HEK293T (cell line): Measurements from ENCODE around the gene RAB26.

Source experiments
- CTCF ChIA-PET: fragments of 350-600 bp; formaldehyde crosslinking; extraction: SDS; loops from one replicate; lab custom pipeline; 2021; ENCODE audit warnings: antibody characterized with exemption, inconsistent platforms; lab: Yijun Ruan, JAX
- POLR2A ChIA-PET: fragments of 350-600 bp; formaldehyde crosslinking; extraction: SDS; loops from one replicate; lab custom pipeline; 2020; ENCODE audit warnings: antibody characterized with exemption, inconsistent platforms; lab: Yijun Ruan, JAX
- DNase-seq: peaks from one replicate; pipeline ENCODE4 v3.0.0; 2012; ENCODE audit warnings: mixed read lengths; ENCODE audit errors: extremely low spot score
- ARNT ChIP-seq: fragments of 450-650 bp; IDR thresholded peaks from 2 replicates; pipeline ENCODE4 v1.6.1; 2017; ENCODE audit warnings: mild to moderate bottlenecking
- BHLHE40 ChIP-seq: fragments of 450-650 bp; IDR thresholded peaks from 2 replicates; pipeline ENCODE4 v1.6.1; 2016; ENCODE audit warnings: mild to moderate bottlenecking, moderate library complexity, borderline replicate concordance
- CTBP1 ChIP-seq: fragments of 450-650 bp; IDR thresholded peaks from 2 replicates; pipeline ENCODE4 v1.6.1; 2016; ENCODE audit warnings: borderline replicate concordance
- ELF4 ChIP-seq: fragments of 450-650 bp; IDR thresholded peaks from 2 replicates; pipeline ENCODE4 v1.6.1; 2017; ENCODE audit warnings: antibody characterized with exemption
- FOXA1 ChIP-seq: fragments of 450-650 bp; IDR thresholded peaks from 2 replicates; pipeline ENCODE4 v1.6.1; 2016; ENCODE audit warnings: mild to moderate bottlenecking
- FOXK2 ChIP-seq: fragments of 450-650 bp; IDR thresholded peaks from 2 replicates; pipeline ENCODE4 v1.6.1; 2016; ENCODE audit warnings: mild to moderate bottlenecking
- FOXM1 ChIP-seq: fragments of 450-650 bp; IDR thresholded peaks from 2 replicates; pipeline ENCODE4 v1.6.1; 2017; ENCODE audit warnings: mild to moderate bottlenecking, borderline replicate concordance
- HDGF ChIP-seq: fragments of 450-650 bp; IDR thresholded peaks from 2 replicates; pipeline ENCODE4 v1.6.1; 2017; ENCODE audit warnings: antibody characterized with exemption, borderline replicate concordance
- L3MBTL2 ChIP-seq: fragments of 450-650 bp; conservative IDR thresholded peaks from 2 replicates; pipeline ENCODE4 v1.6.1; 2016; ENCODE audit warnings: mild to moderate bottlenecking
- LEF1 ChIP-seq: fragments of 450-650 bp; IDR thresholded peaks from 2 replicates; pipeline ENCODE4 v1.6.1; 2017; ENCODE audit warnings: mild to moderate bottlenecking, borderline replicate concordance
- NFRKB ChIP-seq: fragments of 450-650 bp; IDR thresholded peaks from 2 replicates; pipeline ENCODE4 v1.6.1; 2016; ENCODE audit warnings: mild to moderate bottlenecking, moderate library complexity
- SP1 ChIP-seq: fragments of 450-650 bp; IDR thresholded peaks from 2 replicates; pipeline ENCODE4 v1.6.1; 2017
- SUZ12 ChIP-seq: fragments of 450-650 bp; IDR thresholded peaks from 2 replicates; pipeline ENCODE4 v1.6.1; 2016; ENCODE audit warnings: mild to moderate bottlenecking
- TARDBP ChIP-seq: fragments of 450-650 bp; IDR thresholded peaks from 2 replicates; pipeline ENCODE4 v1.6.1; 2016
- ZNF384 ChIP-seq: fragments of 450-650 bp; IDR thresholded peaks from 2 replicates; pipeline ENCODE4 v1.6.1; 2016
- TF ChIP-seq, protein P1 (sequence below): fragments of 450-650 bp; IDR thresholded peaks from 2 replicates; pipeline ENCODE4 v1.6.1; 2016

The RAB26 gene

DNA sequence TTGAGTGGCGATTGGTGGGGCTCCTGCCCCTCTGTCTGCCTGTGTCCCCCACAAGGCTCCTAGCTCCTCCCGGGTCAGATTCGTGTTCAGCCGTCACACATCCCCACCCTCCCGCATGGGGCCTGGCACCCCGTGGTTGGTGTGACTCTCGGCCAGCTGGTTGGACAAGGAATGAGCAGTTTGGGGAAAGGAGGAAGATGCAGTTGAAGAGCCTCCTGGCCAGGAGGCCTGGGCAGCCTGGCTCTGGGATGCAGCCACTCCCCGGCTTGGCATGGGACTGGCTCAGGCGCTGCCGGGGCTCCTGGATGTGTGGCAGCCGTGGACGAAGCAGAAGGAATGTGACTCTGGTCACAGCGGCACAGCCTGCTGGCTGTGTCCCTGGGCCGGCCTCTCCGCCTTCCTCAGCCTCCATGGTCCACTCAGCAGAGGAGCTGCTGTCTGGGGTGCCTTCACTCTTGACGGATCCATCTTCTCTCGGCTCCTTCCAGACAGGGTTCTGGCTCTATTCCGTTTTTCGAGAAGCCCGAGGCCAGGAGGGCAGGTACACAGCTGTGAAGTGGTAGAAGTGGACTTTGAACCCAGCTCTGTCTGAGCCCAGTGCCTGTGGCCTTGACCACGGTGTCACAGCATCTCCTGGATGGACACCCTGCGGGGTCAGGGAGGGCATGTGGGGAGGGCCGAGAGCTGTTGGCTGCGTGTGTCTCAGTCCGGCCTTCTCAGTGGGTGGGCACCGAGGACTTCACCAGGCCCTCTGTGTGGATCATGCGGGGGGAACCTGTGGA, 9.2 kb downstream of the RAB26 start:
- no peak for DNase-seq
- ChIA-PET POLR2A (interaction anchor here (1.4 kb wide), 1 partner anchor 46 kb away, joined by 6 read pairs; no protein-coding TSS in a partner anchor), CTCF (no interaction called here)
- TF ChIP-seq LEF1 = no peak
- TF ChIP-seq L3MBTL2 = no peak
- TF ChIP-seq CTBP1 = no peak
- no peak for TF ChIP-seq FOXK2
- no peak for TF ChIP-seq FOXA1
- TF ChIP-seq ZNF384 = no peak

DNA sequence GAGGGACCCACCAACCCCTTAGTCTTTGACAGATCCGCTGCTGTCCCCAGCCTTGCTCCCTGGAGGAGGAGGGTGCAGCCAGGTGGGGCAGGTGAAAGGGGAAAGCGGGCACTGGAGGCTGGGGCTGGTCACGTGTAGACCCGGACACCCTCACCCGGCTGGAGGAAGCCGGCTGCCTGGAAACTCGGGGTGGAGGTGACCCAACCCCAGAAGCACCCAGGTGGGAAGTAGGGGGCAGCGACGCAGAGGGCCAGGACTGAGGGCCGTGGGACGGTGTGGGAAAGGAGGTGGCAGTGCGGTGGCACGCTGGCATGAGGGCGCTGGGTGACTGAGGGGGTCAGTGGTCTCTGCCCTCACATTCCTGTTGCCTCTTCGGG, 9.8 kb downstream of the RAB26 start:
- DNase-seq = no peak
- TF ChIP-seq ARNT (no peak), ZNF384 (no peak), FOXM1 (no peak), HDGF (no peak), CTBP1 (no peak), SUZ12 (no peak), LEF1 (no peak), BHLHE40 (no peak), L3MBTL2 (no peak), SP1 (no peak), FOXA1 (no peak), FOXK2 (no peak), TARDBP (no peak)
- TF ChIP-seq, protein P1, sequence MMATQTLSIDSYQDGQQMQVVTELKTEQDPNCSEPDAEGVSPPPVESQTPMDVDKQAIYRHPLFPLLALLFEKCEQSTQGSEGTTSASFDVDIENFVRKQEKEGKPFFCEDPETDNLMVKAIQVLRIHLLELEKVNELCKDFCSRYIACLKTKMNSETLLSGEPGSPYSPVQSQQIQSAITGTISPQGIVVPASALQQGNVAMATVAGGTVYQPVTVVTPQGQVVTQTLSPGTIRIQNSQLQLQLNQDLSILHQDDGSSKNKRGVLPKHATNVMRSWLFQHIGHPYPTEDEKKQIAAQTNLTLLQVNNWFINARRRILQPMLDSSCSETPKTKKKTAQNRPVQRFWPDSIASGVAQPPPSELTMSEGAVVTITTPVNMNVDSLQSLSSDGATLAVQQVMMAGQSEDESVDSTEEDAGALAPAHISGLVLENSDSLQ = no peak
- CTCF ChIA-PET = interaction anchor here (0.7 kb wide), 1 partner anchor 132 kb away, joined by 3 read pairs; the partner anchor contains the start of gene NHERF2
- POLR2A ChIA-PET = interaction anchor here (1.4 kb wide), 1 partner anchor 46 kb away, joined by 6 read pairs; no protein-coding TSS in a partner anchor

DNA sequence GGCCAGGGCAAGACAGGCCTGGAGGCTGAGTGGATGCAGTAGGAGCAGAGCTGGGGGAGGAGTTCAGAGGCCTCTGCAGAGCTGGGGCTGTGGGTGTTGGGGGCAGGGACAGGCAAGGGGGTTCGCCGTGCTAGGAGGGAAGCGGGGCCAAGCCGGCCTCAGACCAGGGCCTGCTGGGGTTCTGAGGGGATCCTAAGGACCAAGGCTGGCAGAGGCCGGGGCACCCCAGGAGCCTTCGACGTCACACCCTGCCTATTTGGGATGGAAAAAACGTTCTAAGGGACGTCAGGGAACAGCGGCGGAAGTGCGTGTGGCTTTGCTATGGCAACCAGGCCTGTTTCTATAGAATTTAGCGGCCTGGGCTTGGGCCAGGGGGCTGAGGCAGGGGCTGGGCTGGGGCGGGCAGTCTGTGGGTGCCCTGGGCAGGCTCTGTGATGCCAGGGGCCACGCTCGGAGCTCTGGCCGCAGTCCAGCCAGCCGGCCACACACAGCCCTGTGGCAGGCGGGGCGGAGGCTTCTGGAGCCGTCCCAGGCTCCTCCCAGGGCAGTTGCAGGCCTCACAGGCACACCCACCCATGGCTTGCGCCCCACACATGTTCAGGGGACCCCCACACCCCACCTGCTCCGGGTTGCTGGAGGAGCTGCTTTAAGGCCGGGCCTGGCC, 10.9 kb downstream of the RAB26 start:
- DNase-seq = no peak
- TF ChIP-seq TARDBP = no peak
- no peak for TF ChIP-seq ZNF384
- no peak for TF ChIP-seq LEF1
- TF ChIP-seq SUZ12 = no peak
- no peak for TF ChIP-seq L3MBTL2
- no peak for TF ChIP-seq ARNT
- TF ChIP-seq, protein P1 = no peak
- TF ChIP-seq FOXA1 = no peak
- no peak for TF ChIP-seq HDGF
- TF ChIP-seq BHLHE40 = no peak
- no peak for TF ChIP-seq NFRKB
- ChIA-PET CTCF (interaction anchor here (0.7 kb wide), 1 partner anchor 133 kb away, joined by 3 read pairs; the partner anchor contains the start of gene NHERF2), POLR2A (interaction anchor here (0.9 kb wide), 1 partner anchor 9 kb away, joined by 3 read pairs; no protein-coding TSS in a partner anchor)

- ChIA-PET CTCF (no interaction called here), POLR2A (no interaction called here)
- no peak for DNase-seq
- TF ChIP-seq L3MBTL2 = no peak
- no peak for TF ChIP-seq LEF1
- TF ChIP-seq HDGF = no peak
- no peak for TF ChIP-seq CTBP1
- TF ChIP-seq ZNF384 = no peak
- no peak for TF ChIP-seq ARNT
- TF ChIP-seq FOXK2 = no peak
- TF ChIP-seq, protein P1 = no peak
- TF ChIP-seq TARDBP = no peak
- TF ChIP-seq ELF4 = no peak
- TF ChIP-seq FOXA1 = no peak
- TF ChIP-seq SP1 = no peak
- TF ChIP-seq NFRKB = no peak
- TF ChIP-seq FOXM1 = no peak
- no peak for TF ChIP-seq BHLHE40
- no peak for TF ChIP-seq SUZ12
Observed at GRCh38 chr16:2160915-2161551, 12.6 kb downstream of the RAB26 start.

GRCh38 chr16:2161911-2162310, 13.5 kb downstream of the RAB26 start:
- CTCF ChIA-PET = no interaction called here
- DNase-seq = no peak
- POLR2A ChIA-PET = interaction anchor here (0.6 to 1.3 kb wide), 3 partner anchors 9 to 24 kb away, joined by 3 to 4 read pairs (median 3); no protein-coding TSS in a partner anchor
- TF ChIP-seq SP1 = no peak
- TF ChIP-seq, protein P1 = no peak
- no peak for TF ChIP-seq CTBP1
